ENCODE data around the gene SPINK7.
"Not testable (repeated sequence)": the region's sequence is repeated elsewhere in the genome, so short reads cannot be mapped to it uniquely, and the experiment has no call there.

SPINK7 gene

GRCh38 chr5:148306446-148306845 lies 5.8 kb upstream of the SPINK7 start:
- no peak overlapping the region for H3K4me3 ChIP-seq
- H3K27ac ChIP-seq, result no peak overlapping the region
- DNase-seq (ENCODE audit: low spot score), result no peak
- TF ChIP-seq, protein P1, sequence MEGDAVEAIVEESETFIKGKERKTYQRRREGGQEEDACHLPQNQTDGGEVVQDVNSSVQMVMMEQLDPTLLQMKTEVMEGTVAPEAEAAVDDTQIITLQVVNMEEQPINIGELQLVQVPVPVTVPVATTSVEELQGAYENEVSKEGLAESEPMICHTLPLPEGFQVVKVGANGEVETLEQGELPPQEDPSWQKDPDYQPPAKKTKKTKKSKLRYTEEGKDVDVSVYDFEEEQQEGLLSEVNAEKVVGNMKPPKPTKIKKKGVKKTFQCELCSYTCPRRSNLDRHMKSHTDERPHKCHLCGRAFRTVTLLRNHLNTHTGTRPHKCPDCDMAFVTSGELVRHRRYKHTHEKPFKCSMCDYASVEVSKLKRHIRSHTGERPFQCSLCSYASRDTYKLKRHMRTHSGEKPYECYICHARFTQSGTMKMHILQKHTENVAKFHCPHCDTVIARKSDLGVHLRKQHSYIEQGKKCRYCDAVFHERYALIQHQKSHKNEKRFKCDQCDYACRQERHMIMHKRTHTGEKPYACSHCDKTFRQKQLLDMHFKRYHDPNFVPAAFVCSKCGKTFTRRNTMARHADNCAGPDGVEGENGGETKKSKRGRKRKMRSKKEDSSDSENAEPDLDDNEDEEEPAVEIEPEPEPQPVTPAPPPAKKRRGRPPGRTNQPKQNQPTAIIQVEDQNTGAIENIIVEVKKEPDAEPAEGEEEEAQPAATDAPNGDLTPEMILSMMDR (IDR thresholded peaks at IDR 0.05), result no peak

GRCh38 chr5:148309019-148309418 lies 3.2 kb upstream of the SPINK7 start:
- no peak for DNase-seq (ENCODE audit: low spot score)
- H3K4me3 ChIP-seq, result no peak overlapping the region
- TF ChIP-seq, protein P1 (IDR thresholded peaks at IDR 0.05), result no peak
- no peak overlapping the region for H3K27ac ChIP-seq

- no peak overlapping the region for H3K27ac ChIP-seq
- H3K4me3 ChIP-seq, result no peak overlapping the region
- TF ChIP-seq, protein P1 (IDR thresholded peaks at IDR 0.05), result no peak
- DNase-seq (ENCODE audit: low spot score), result no peak
Measured at GRCh38 chr5:148309746-148310145, 2.5 kb upstream of the SPINK7 start.

- no peak overlapping the region for H3K27ac ChIP-seq
- TF ChIP-seq, protein P1 (IDR thresholded peaks at IDR 0.05), result no peak
- DNase-seq (ENCODE audit: low spot score), result no peak
- no peak overlapping the region for H3K4me3 ChIP-seq
Measured at GRCh38 chr5:148311484-148311883, 739 bp upstream of the SPINK7 start.

- TF ChIP-seq, protein P1 (IDR thresholded peaks at IDR 0.05), result no peak
Measured at GRCh38 chr5:148314187-148314586, 2.0 kb downstream of the SPINK7 start.

GRCh38 chr5:148314731-148315130 lies 2.5 kb downstream of the SPINK7 start:
- no peak overlapping the region for H3K27ac ChIP-seq
- no peak for DNase-seq (ENCODE audit: low spot score)
- no peak overlapping the region for H3K4me3 ChIP-seq
- TF ChIP-seq, protein P1 (IDR thresholded peaks at IDR 0.05), result no peak

More at GRCh38 chr5:148314187-148314586, 2.0 kb downstream of the SPINK7 start:
- no peak overlapping the region for H3K4me3 ChIP-seq
- no peak for DNase-seq (ENCODE audit: low spot score)
- no peak overlapping the region for H3K27ac ChIP-seq

DNA sequence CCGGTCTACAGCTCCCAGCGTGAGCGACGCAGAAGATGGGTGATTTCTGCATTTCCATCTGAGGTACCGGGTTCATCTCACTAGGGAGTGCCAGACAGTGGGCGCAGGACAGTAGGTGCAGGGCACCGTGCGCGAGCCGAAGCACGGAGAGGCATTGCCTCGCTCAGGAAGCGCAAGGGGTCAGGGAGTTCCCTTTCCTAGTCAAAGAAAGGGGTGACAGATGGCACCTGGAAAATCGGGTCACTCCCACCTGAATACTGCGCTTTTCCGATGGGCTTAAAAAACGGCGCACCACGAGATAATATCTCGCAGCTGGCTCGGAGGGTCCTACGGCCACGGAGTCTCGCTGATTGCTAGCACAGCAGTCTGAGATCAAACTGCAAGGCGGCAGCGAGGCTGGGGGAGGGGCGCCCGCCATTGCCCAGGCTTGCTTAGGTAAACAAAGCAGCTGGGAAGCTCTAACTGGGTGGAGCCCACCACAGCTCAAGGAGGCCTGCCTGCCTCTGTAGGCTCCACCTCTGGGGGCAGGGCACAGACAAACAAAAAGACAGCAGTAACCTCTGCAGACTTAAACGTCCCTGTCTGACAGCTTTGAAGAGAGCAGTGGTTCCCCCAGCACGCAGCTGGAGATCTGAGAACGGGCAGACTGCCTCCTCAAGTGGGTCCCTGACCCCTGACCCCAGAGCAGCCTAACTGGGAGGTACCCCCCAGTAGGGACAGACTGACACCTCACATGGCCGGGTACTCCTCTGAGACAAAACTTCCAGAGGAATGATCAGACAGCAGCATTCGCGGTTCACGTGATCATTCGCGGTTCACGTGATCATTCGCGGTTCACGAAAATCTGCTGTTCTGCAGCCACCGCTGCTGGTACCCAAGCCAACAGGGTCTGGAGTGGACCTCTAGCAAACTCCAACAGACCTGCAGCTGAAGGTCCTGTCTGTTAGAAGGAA lies 8.1 kb downstream of the SPINK7 start:
- DNase-seq (ENCODE audit: low spot score); H3K27ac ChIP-seq: not testable (repeated sequence)
- H3K4me3 ChIP-seq, result peak overlapping the region; percentile 49

Measured in coronary artery (tissue), 2 donors.